Superior temporal gyrus (tissue), 1 donor: ENCODE results near the gene MAP2K4.

Experiments
- DNase-seq: peaks from one replicate; pipeline ENCODE4 v3.0.0-alpha.2; 2016; ENCODE audit errors: extremely low spot score

Gene MAP2K4

DNA sequence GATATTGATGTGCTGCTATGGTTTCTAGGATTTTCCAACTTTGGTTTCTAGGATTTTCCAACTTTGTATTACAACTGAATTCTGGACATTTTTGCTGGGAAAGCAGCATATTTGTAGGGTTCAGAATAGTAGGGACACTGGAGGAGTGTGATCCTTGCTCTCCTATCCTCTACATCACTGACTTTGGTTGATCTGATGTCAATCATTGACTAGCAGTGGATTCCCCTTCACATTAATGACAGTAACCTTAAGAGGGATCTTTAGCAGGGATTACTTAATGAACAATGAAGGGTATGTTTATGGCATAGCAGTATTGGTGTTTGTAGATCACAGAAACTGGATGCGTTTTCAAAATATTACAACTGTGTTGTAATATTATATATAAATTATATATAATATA, 67.4 kb downstream of the MAP2K4 start:
- no peak for DNase-seq

DNA sequence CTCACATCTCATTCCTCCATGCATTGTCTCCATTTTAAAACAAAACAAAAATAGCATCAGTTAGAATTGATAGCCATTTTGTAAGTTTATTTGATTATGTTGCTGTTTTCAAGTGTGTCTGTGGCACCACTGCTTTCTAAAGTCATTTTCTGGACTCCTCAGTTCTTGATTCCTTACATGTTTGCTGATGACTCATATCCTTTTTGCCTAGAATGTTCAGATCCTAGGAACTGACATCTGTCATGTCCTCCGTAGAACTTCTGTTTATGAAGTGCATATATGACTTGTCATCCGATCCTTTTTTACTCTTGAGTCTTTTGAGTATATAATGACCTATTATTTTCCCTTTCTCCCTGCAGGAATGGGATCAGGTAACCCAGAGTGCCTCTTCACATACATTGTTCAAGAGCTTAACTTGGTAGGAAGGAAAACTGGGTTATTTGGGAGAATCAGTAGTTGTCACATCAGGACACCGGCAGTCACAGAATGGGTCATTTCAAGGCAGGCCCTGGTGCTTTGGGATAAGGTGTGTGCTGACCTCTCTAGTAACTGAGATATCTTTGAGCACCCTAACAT, 69.2 kb downstream of the MAP2K4 start:
- DNase-seq = no peak

DNA sequence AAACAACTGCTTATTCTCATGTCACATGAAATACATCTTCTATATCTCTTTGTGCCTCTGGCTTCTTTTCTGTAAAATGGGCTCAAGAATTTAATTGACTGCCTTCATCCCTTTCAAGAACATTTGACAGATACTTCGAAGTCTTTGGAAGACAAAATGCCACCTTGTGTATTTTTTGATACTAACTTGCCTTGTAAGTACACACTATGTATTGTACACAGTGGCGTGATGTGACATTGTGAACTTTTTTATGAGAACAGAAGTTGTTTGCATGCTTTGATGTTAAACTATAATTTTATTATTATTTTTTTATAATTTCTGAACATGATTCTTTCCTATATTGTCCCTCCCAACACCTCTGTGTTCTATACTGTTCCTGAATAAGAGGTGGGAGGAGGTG, 73.7 kb downstream of the MAP2K4 start:
- no peak for DNase-seq

DNA sequence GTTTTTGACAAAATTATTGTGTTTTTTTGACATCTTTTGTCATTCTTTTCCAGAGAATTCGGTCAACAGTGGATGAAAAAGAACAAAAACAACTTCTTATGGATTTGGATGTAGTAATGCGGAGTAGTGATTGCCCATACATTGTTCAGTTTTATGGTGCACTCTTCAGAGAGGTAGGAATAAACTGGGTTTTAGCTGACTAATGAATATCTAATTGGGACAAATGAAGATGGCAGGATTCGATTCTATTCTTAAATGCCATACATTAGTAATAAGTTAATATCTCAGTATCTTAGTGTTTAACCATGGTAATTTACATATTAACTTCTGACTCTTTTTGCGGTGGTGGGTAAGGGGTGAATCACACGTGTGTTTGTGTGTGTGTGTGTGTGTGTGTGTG, 74.8 kb downstream of the MAP2K4 start:
- no peak for DNase-seq

DNA sequence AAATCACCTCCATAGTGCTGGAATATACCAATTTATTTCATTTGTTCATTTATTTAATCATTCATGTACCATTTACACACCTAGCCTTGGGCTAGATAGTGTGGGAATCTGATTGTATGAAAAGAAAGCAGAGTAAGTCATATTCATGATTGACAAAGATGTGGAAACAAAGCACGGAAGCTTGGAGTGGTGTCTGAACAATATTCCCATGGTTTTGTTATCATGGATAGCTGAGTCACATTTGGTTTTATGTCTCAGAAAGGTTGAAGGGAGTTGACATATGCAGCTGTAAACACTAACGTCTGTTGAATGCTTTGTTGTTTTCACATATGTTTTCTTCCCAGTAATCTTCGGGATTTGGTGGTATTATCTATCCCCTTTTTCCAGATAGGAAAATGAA, 76.6 kb downstream of the MAP2K4 start:
- DNase-seq = no peak

DNA sequence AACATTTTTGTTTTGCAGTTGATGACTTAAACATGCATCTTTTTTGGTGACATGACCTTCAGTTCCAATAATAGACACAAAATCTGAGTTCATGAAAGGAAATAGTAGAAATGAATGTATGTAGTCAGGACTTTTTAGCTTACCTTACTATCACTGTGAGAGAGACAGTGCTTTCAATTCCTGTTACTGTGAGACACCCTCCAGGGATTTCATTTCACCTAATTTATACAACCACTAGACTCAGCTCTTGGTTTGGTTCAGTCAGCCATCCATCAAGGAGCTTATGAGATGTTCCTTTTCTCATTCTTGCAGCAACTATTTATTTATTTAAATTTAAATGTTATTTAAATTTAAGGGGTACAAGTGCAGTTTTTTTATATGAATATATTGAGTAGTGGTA, 77.9 kb downstream of the MAP2K4 start:
- DNase-seq = no peak

DNA sequence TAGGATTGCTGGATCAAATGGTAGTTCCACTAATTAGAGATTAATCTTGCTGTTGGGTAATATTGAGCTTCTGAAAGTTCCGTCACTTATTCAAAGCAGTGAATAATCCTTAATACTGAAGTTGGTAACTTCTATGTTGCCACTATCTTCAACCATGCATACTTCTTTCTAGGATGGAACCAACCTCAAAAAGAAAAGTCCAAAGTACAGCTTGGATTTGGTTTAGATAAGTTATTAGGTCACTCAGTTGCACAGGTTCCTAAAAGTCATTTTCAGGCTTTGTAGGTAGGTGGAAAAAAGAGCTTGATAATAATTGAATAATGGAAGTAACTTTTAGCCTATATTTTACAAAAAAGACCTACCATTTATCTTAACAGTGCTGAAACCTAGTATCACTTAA, 78.7 kb downstream of the MAP2K4 start:
- no peak for DNase-seq

DNA sequence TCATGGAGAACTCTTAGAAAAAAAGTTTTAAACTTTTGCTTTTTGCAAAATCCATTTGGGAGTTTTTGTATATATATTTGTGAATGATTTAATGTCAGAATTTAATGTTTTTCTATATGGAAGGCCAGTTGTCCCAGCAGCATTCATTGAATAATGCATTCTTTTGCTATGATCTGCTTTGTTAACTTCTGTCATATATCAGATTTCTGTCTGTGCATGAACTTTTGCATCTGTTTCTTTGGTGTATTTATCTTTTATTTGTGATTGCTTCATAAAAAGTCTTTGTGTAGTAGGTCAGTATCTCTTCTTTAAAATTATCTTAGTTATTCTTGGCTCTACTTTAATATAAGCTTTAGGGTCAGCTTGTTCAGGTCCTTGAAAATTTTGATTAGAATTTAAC, 84.2 kb downstream of the MAP2K4 start:
- no peak for DNase-seq

DNA sequence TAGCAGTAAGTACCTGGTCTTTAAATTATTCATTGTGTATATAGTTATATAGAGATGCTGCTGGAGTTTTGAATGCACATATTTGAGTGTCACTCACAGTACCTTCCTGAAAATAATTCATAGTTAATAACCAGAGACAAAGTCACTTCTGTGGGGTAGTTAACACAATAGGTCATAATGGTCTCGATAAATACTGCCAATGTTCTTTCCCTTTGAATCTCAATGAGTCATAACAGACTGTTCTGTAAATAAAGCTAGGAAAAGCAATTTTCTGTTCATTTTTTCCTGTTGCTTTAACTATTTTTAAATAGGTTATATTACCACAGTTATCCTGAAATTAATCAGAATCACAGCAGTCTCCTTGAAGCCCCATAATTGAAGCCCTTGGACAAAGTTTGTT, 87.2 kb downstream of the MAP2K4 start:
- no peak for DNase-seq

DNA sequence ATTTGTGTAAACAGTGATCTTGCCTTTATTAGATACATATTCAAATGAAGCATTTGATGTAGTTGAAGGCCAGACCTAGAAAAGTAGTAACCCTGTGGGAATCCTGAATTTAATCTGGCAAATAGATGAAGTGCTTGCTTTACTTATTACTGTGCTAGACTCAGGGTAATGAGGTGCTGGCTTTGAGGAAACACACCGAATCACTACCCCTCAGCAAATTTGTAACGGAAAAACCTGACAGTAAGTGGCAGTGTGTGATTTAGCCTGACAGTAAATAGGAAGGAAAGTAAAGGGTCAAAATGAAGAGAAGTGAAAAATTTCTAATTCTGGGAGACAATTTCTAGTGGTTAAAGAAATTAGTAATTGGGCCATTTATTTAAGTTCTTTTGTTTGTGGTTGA, 90.2 kb downstream of the MAP2K4 start:
- DNase-seq = no peak

DNA sequence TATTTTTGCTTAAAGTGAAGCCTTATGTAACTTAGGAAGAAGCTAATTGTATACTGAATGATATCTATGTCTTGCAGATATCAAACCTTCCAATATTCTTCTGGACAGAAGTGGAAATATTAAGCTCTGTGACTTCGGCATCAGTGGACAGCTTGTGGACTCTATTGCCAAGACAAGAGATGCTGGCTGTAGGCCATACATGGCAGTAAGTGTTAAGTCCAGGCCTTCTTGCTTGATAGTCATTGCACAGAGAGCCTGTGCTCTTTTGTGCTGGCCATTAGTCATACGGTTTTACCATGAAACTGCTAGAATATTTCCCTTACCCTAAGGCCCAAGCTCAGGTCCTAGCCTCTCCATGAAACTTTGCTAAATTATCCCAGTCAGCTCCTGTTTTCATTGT, 92.5 kb downstream of the MAP2K4 start:
- DNase-seq = no peak

DNA sequence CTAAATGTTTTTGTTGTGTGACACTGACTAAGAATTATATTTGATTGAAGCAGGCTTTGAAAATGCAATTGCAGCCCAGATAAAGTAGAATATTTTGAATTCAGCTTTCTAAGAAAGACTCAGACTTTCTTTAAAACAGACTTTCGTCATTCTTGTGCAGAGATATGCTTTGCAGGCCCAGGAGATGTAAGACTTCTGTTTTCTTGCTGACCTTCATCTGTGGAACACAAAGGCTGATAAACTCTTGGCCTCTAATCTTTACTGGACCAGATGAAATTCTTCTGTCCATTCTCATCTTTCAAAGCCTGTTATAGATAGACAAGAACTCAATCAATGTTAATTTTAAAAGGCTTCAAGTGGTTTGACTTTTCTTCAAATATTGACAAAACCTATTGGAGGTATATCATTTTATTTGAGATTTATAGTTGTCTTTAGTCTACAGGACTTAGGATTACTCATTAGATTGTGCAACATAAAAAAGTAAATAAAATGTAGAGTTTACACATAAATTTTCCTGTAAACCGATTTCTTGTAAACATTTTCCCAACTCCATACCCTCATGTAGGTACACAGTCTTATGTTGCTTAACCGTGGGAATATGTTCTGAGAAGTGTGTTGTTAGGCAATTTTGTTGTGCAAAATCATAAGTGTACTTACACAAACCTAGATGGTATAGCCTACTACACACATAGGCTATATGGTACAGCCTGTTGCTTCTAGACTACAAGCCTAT, 94.2 kb downstream of the MAP2K4 start:
- DNase-seq = no peak

DNA sequence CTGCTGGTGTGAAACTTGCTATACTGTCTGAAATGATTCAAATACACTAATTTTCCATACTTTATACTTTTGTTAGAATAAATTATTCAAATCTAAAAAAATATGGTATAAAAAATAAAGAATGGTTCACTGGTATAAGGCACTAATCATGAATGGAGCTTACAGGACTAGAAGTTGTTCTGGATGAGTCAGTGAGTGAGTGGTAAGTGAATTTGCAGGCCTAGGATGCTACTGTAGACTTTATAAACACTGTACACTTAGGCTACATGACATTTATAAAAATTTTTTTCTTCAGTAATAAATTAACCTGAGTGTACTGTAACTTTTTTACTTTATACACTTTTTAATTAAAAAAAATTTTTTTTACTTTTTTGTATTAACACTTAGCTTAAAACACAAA, 95.5 kb downstream of the MAP2K4 start:
- no peak for DNase-seq

DNA sequence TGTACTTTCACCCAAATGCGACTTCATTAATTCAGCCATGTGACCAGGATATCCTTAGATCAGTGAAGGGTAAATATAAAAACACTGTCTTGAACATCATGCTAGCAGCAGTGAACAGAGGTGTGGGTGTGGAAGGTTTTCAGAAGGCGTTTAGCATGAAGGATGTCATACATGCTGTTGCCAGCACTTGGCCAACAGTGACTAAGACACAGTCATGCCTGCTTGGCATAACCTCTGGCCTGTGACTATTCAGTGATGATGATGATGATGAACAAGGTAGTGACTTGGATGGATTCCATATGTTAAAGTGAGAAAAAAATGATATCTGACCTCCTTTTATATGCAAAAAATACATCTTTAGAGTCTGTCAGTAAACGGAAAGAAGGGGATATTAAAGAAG, 97.9 kb downstream of the MAP2K4 start:
- DNase-seq = no peak

DNA sequence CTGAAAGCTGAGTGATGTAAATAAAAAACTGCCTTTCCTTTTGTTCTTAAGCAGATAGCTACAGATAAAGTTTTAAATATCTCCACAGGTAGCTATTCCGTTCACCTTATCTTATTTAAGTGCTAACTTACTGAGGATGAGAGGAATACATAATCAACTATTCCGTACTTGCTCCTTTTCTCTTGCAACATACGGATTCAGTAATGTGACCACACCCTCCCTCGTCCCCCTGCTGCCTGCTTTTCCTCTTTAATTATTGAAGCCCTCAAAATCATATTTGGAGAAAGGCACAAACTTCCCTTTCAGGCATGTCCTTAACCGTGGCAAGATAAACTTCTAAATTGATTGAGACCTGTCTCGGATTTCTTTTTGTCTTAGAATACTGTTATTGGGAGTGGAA, 101.4 kb downstream of the MAP2K4 start:
- no peak for DNase-seq

DNA sequence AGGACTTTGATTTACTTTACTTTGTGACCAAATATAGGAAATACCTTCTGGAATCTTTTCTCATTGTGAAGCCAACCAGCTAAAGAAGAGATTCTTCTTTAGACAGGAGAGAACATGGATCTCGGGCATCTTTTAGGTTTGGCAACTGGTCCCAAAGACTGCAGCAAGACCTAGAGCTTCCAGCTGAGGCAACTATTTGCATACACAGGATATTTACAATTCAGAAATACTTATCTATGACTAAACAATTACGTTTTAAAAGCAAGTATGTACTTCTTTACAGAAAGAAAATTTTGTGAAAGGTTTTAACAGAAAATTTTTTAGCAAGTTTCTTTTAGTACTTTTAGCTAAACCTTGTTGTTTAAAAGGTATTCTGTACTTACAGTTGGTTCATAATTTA, 106.5 kb downstream of the MAP2K4 start:
- DNase-seq = no peak

DNA sequence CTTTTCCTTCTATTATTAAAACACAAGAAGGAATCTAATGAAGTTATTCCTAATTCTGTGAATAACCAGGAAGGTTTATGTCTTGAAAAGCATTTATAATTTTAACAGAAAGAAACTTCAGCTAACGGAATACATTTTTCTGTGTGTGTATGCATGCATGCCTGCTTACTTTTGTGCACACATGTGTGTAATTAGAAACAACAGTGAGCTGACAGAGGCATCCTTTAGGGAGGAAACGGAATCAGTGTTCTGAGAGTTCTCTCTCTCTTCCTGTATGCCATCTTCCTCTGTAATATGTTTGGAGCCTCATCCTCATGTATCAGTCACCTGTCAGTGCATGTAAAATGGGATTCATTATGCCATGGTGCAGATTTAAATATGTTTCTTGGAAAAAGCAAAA, 107.0 kb downstream of the MAP2K4 start:
- DNase-seq = no peak

DNA sequence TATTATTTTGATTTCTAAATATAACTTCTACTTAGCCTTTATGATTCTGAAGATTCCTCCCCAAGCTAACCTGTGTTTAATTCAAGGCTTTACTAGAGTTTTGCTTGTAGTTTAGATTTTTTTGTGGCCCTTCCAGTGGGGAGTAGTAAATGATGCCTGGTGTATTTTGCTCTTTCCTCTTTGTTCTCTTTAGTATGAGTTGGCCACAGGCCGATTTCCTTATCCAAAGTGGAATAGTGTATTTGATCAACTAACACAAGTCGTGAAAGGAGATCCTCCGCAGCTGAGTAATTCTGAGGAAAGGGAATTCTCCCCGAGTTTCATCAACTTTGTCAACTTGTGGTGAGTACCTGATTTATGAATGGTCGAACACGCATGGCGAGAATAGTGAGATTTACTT, 108.3 kb downstream of the MAP2K4 start:
- DNase-seq = no peak

DNA sequence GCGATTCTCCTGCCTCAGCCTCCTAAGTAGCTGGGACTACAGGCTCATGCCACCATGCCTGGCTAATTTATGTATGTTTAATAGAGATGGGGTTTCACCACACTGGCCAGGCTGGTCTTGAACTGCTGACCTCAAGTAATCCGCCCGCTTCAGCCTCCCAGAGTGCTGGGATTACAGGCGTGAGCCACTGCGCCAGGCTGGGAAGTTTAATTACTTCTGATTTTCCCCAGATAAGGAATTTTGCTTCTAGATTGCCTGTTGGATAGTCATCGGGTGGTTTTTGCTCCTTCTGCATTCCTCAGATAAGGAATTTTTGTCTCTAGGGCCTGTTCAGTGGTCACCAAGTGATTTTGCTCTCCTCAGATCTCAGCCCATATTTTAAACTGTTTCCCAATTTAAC, 112.5 kb downstream of the MAP2K4 start:
- no peak for DNase-seq

DNA sequence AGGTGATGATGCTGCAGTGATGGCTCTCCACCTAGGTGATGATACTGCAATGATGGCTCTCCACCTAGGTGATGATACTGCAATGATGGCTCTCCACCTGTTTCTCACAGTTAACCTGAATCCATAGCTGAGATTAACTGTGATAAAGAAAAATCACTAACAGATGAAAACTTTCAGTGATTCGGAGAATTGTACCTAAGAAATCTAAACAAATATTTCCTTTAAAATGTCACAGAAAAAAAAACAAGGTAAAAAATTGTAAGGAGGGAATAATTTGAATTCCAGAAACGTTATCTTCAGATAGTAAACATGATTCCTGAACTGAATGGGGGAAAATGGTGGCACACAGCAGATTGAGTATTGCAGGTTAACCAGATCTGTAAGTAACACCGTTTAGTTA, 113.4 kb downstream of the MAP2K4 start:
- no peak for DNase-seq

DNA sequence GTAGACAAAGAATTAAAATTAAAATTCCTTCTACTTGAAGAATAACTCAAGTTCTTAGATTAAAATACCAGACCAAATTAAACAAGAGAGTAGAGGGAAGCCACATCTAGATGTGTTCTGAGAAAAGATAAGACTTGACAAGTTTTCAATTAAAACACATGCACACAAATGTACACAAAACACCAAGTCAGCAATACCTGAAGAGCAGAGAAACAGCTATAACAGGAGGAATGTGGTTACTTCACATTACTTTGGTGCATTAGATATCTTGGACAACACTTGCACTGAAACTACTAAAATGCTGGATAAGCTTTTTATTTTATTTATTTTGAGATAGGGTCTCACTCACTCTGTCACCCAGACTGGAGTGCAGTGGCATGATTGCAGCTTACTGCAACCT, 113.9 kb downstream of the MAP2K4 start:
- DNase-seq = no peak

DNA sequence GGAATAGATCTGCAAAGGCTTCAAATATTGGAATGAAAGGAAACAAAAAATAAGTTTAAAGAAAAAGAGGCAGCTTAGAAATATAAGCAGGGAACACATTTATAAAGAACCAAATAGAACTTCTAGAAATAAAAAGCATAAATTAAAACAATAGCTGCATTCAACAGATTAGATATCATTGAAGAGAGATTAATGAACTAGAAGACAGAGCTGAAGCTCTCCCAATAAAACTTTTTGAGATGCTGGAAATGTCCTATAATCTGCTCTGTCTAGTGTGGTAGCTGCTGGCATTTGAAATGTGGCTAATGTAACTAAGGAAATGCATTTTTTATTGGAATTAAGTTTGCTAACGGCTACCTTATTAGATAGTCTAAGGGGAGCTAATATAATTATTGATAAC, 115.6 kb downstream of the MAP2K4 start:
- DNase-seq = no peak

DNA sequence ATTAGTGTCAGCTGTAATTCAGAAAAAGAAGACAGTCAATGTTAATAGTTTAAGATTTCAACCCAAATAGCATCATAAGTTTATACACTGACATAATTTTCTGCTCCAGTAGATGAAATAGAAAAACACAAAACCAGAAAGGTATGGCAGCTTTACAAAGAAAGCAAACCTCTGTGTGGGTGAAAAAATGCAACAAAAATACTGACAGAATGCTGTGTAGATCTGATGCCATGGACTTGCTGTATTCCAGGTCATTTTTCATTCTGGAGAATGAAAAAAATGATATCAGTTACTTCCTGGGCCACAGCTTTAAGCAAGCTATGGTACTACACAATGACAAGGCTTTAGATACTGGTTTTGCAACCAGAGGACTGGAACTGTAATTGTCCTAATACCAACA, 116.0 kb downstream of the MAP2K4 start:
- no peak for DNase-seq

DNA sequence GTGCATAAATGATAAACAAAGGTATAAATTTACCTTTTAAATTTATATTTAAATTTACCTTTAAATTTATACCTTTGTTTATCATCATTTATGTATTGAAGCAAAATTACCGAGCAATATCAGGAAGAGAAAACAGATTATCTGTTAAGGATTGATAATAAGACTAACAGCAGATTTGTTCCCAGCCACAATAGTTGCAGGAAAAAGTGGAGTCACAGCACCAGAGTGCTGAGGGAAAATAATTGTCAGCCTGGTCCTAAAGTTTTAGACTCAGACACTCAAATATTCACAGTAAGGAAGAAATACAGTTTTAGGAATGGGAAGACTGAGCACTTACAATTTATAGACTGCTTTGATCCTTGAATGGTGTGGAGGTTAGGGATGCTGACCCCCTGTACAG, 117.2 kb downstream of the MAP2K4 start:
- DNase-seq = no peak
